Measurements from ENCODE around the gene ZNF845. TPM values are rescaled to one million over a fixed set of nuclear protein-coding genes. Genes with fewer than 3 reads are reported as not detected.

The ZNF845 gene
- total RNA-seq, 1 donor from 2014 or later = 8.6 TPM

DNA sequence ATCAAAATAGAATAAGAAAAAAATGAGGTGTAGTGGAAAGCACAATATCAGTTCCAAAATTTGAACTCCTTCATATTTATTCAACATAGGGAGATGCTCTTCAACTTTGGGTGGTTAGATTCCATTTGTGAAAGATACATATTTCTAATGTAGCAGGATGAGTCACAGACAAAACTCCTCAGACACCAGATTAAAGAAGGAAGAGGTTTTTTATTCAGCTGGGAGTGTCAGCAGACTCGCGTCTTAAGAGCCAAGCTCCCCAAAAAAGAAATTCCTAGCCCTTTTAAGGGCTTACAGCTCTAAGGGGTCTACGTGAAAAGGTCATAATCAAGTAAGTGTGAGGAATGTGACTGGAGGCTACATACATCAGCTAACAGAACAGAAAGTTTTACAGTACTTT is 54.6 kb downstream of the ZNF845 start:
- Mint-ChIP-seq H3K9me3 (ENCODE audit: unreplicated experiment) (peaks cover 1% of the 10 kb centered on the region), H3K27ac (ENCODE audit: unreplicated experiment) (no peak overlapping the region), H3K27me3 (ENCODE audit: unreplicated experiment) (peaks cover 2% of the 10 kb centered on the region), H3K4me1 (ENCODE audit: unreplicated experiment) (no peaks in the 10 kb centered on the region), H3K4me3 (ENCODE audit: unreplicated experiment) (no peak overlapping the region), H3K36me3 (ENCODE audit: low read depth, unreplicated experiment) (peaks cover 26% of the 10 kb centered on the region)
- DNase-seq (ENCODE audit: low spot score) = no peak
- TF ChIP-seq, protein P1, sequence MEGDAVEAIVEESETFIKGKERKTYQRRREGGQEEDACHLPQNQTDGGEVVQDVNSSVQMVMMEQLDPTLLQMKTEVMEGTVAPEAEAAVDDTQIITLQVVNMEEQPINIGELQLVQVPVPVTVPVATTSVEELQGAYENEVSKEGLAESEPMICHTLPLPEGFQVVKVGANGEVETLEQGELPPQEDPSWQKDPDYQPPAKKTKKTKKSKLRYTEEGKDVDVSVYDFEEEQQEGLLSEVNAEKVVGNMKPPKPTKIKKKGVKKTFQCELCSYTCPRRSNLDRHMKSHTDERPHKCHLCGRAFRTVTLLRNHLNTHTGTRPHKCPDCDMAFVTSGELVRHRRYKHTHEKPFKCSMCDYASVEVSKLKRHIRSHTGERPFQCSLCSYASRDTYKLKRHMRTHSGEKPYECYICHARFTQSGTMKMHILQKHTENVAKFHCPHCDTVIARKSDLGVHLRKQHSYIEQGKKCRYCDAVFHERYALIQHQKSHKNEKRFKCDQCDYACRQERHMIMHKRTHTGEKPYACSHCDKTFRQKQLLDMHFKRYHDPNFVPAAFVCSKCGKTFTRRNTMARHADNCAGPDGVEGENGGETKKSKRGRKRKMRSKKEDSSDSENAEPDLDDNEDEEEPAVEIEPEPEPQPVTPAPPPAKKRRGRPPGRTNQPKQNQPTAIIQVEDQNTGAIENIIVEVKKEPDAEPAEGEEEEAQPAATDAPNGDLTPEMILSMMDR (IDR thresholded peaks at IDR 0.05; ENCODE audit: unreplicated experiment) = no peak

- Mint-ChIP-seq H3K4me3 (ENCODE audit: unreplicated experiment) (no peak overlapping the region), H3K27ac (ENCODE audit: unreplicated experiment) (no peak overlapping the region), H3K36me3 (ENCODE audit: low read depth, unreplicated experiment) (peaks cover 23% of the 10 kb centered on the region), H3K27me3 (ENCODE audit: unreplicated experiment) (peaks cover 4% of the 10 kb centered on the region), H3K9me3 (ENCODE audit: unreplicated experiment) (no peaks in the 10 kb centered on the region), H3K4me1 (ENCODE audit: unreplicated experiment) (peaks cover 2% of the 10 kb centered on the region)
- DNase-seq (ENCODE audit: low spot score) = no peak
- TF ChIP-seq, protein P1 (IDR thresholded peaks at IDR 0.05; ENCODE audit: unreplicated experiment) = no peak
These were observed 55.4 kb downstream of the ZNF845 start for GRCh38 chr19:53388904-53389303.

DNA sequence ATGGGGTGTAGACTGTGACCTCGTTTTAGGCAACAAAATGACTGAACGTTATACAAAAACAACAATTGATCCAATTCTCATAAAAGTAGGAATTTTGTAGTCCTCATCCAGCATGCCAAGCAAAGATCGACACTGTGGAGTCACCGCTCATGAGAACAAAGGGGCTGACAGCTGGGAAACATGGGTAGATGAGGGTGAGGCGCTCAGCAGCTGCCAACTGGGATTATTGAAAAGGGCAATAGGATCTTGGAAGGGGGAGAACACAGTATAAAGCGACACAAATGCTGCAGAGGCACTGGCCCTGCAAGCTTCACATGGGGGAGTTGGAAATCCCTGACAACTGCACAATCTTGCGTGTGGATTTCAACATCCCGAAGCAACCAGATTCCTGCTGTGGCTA is 56.0 kb downstream of the ZNF845 start:
- Mint-ChIP-seq H3K36me3 (ENCODE audit: low read depth, unreplicated experiment) (peaks cover 22% of the 10 kb centered on the region), H3K4me1 (ENCODE audit: unreplicated experiment) (peaks cover 2% of the 10 kb centered on the region), H3K27me3 (ENCODE audit: unreplicated experiment) (peaks cover 5% of the 10 kb centered on the region), H3K9me3 (ENCODE audit: unreplicated experiment) (no peaks in the 10 kb centered on the region), H3K27ac (ENCODE audit: unreplicated experiment) (no peak overlapping the region), H3K4me3 (ENCODE audit: unreplicated experiment) (no peak overlapping the region)
- no peak for DNase-seq (ENCODE audit: low spot score)
- TF ChIP-seq, protein P1 (IDR thresholded peaks at IDR 0.05; ENCODE audit: unreplicated experiment) = no peak

DNA sequence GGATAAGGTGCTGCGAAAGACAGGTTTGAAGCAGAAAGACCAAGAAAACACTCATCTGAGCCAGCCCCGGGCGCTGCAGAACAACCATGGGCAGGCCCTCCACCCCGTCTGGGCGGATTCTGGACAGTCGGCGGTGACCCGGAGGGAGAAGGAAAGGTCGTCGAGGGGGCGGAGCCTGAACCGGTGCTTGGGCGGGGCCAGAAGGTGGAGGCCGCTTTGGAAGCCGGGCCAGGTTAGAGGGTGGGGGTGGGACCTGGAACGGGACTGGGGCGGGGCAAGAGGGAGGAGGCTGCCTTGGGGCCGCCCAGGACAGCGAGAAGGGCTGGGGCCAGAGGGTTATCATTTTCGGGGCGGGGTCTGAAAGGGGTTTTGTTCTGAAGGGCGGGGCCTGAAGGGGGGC is 56.4 kb downstream of the ZNF845 start:
- Mint-ChIP-seq H3K27me3 (ENCODE audit: unreplicated experiment) (peaks cover 6% of the 10 kb centered on the region), H3K9me3 (ENCODE audit: unreplicated experiment) (no peaks in the 10 kb centered on the region), H3K4me3 (ENCODE audit: unreplicated experiment) (no peak overlapping the region), H3K27ac (ENCODE audit: unreplicated experiment) (no peak overlapping the region), H3K4me1 (ENCODE audit: unreplicated experiment) (peaks cover 2% of the 10 kb centered on the region), H3K36me3 (ENCODE audit: low read depth, unreplicated experiment) (peaks cover 19% of the 10 kb centered on the region)
- no peak for DNase-seq (ENCODE audit: low spot score)
- TF ChIP-seq, protein P1 (IDR thresholded peaks at IDR 0.05; ENCODE audit: unreplicated experiment) = no peak

DNA sequence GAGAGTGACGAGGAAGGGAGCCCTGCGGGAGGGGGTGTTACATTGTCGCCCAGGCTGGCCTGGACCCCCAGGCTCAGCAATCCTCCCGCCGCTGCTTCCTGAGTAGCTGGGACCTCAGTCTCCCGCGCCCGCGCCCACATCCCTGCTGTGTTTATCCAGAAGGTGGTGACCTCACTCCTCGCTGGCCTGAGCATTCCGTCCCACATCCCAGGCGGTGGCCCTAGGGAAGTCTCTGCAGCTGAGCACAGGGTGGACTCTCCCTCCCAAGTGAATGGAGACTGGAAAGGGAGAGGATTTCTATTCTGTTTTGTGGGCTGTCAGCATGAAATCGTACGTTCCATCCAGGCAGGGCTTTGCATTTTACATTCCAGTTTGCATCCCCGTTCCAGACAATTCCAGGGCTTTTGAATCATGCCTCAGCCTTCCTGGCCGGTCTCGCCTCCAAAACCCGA is 61.0 kb downstream of the ZNF845 start:
- Mint-ChIP-seq H3K27me3 (ENCODE audit: unreplicated experiment) (peaks cover 10% of the 10 kb centered on the region), H3K36me3 (ENCODE audit: low read depth, unreplicated experiment) (peaks cover 15% of the 10 kb centered on the region), H3K9me3 (ENCODE audit: unreplicated experiment) (no peaks in the 10 kb centered on the region), H3K4me1 (ENCODE audit: unreplicated experiment) (peaks cover 9% of the 10 kb centered on the region), H3K4me3 (ENCODE audit: unreplicated experiment) (peak overlapping the region; percentile 93), H3K27ac (ENCODE audit: unreplicated experiment) (peak overlapping the region; percentile 91)
- DNase-seq (ENCODE audit: low spot score) = peak; percentile 49
- TF ChIP-seq, protein P1 (IDR thresholded peaks at IDR 0.05; ENCODE audit: unreplicated experiment) = no peak
